Small intestine (tissue), 7 donors: ENCODE results near the gene CACNG4. TPM values are rescaled to one million over a fixed set of nuclear protein-coding genes. Genes with fewer than 3 reads are reported as not detected.

Experiments used
- DNase-seq, 2 donors: peaks; one replicate each; pipeline versions ENCODE4 v3.0.0 to v3.0.0-alpha.2; 2013
- FAIRE-seq: peaks from 2 replicates; lab custom pipeline; 2012; peaks lifted over from hg19 to GRCh38; lab: Jason Lieb, UNC
- H3K27ac ChIP-seq, 3 donors: one replicate each; pipeline ENCODE4 v1.5.1; 2013; ENCODE audit warnings: low read length in 2 of 3, mild to moderate bottlenecking in 2 of 3, control low read depth in 1 of 3, inconsistent platforms in 1 of 3, low read depth in 1 of 3, moderate library complexity in 1 of 3
- H3K27me3 ChIP-seq, 3 donors: one replicate each; pipeline ENCODE4 v1.6.1; 2013; ENCODE audit warnings: low read length in 3 of 3, inconsistent platforms in 1 of 3; ENCODE audit not compliant: control insufficient read depth in 3 of 3, insufficient read depth in 3 of 3
- H3K36me3 ChIP-seq, 3 donors: one replicate each; pipeline ENCODE4 v1.6.1; 2013; ENCODE audit warnings: low read length in 3 of 3, inconsistent platforms in 1 of 3, low read depth in 1 of 3, mild to moderate bottlenecking in 1 of 3, moderate library complexity in 1 of 3; ENCODE audit not compliant: control insufficient read depth in 3 of 3, insufficient read depth in 2 of 3
- H3K4me1 ChIP-seq, 3 donors: one replicate each; pipeline ENCODE4 v1.6.1; 2013; ENCODE audit warnings: low read length in 2 of 3, inconsistent platforms in 1 of 3, low read depth in 1 of 3, mild to moderate bottlenecking in 1 of 3, moderate library complexity in 1 of 3; ENCODE audit not compliant: control insufficient read depth in 3 of 3, insufficient read depth in 2 of 3
- H3K4me3 ChIP-seq, 3 donors: one replicate each; pipeline ENCODE4 v1.5.1; 2013; ENCODE audit warnings: low read length in 3 of 3, control low read depth in 1 of 3, inconsistent platforms in 1 of 3, low read depth in 1 of 3, mild to moderate bottlenecking in 1 of 3, moderate library complexity in 1 of 3
- H3K9me3 ChIP-seq, 2 donors: one replicate each; pipeline ENCODE4 v1.6.1; 2013; ENCODE audit warnings: low read depth in 1 of 2, low read length in 1 of 2; ENCODE audit not compliant: control insufficient read depth in 2 of 2, insufficient read depth in 1 of 2
- WGBS, 3 donors: extraction: QIAGEN DNeasy Blood & Tissue Kit; methylation state at CpG; one replicate each; pipeline ENCODE4 v1.1.7; 2013; 5-methylcytosine and 5-hydroxymethylcytosine counted together
- polyA plus RNA-seq, 4 donors: library from polyadenylated mRNA; stranded (reverse) in 3 of 4; unstranded in 1 of 4; fragments of 200-250 nt in 3 of 4; fragments of 120-200 nt in 1 of 4; gene quantifications; one replicate each; pipeline versions ENCODE4 v1.2.1 to v1.2.3, GENCODE V29; 2013
- donor health status: healthy with polysubstance abuse.
- donor health status: control.
- donor health status: control.
- donor health status: Bipolar disorder and iron deficiency.
- donor health status: healthy.

CACNG4 gene
- polyA plus RNA-seq, 4 donors: 0.27 to 0.64 (median 0.51) TPM; not detected in 1

DNA sequence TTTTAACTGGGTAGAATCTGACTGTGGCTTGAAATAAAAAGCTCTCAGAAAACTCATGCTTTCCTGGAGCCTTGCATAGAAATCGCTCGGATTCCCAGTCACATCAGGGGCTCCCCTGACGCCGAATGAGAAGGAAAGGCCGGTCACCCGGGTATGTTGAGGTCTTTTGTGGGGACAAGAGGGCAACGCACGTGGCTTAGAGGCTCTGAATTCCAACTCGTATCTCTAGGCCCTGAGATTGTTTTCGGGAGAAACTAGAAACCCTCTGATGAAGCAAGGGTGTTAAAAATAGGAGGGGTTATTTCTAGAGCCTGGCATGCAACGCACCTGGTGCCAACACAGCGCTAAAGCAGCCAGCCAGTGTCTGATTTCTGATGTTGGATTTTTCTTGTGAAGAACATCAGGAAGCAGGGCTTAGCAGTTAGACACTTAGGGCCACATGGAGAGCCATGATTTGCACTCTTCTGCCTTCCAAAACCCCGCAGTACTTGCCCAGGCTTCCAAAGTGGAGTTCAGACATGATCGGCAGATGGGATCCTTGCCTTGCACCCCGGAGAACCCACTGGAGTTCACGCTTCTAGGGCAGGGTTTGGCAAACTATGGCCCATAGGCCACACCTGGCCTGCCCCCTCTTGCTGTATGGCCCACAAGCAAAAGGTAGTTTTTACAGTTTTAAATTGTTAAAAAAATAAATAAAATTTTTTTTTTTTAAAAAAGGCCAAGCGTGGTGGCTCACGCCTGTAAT is 92.4 kb downstream of the CACNG4 start:
- no peaks in the 10 kb centered on the region for H3K36me3 ChIP-seq
- WGBS, 3 donors: 59 to 84% (median 59%) methylated on average over 18 of the region's 18 CpGs
- FAIRE-seq (no peak), DNase-seq (no peak)
- no peak overlapping the region for H3K4me3 ChIP-seq
- H3K4me1 ChIP-seq: peaks cover 0 to 4% (median 0%) of the 10 kb centered on the region in 3 donors
- peaks cover 0 to 4% of the 10 kb centered on the region in 2 donors for H3K9me3 ChIP-seq
- no peak overlapping the region for H3K27ac ChIP-seq
- no peaks in the 10 kb centered on the region for H3K27me3 ChIP-seq

DNA sequence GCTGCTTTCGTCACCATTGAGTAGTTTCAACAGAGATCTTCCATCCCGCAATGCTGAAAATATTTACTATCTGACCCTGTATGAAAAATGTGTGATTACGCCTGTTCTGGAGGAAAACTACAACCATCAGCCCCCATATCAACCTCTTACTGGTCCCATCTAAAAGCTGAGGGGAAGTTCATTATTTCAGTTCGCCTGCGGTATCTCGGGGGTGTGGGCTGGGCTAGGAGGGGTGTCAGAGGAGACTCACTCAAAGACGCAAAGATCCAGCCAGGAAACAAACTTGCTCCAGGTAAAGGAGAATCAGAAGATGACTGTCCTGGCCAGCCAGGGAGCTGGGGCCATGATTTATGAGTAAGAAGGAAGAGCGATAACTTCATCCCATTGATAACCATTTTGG is 93.5 kb downstream of the CACNG4 start:
- DNase-seq (no peak), FAIRE-seq (no peak)
- Histone ChIP-seq H3K9me3 (peaks cover 0 to 4% of the 10 kb centered on the region in 2 donors), H3K4me1 (peaks cover 0 to 4% (median 0%) of the 10 kb centered on the region in 3 donors), H3K27ac (no peak overlapping the region), H3K4me3 (no peak overlapping the region), H3K27me3 (no peaks in the 10 kb centered on the region), H3K36me3 (no peaks in the 10 kb centered on the region)
- 96 to 99% (median 98%) methylated on average over 8 of the region's 8 CpGs for WGBS, 3 donors

DNA sequence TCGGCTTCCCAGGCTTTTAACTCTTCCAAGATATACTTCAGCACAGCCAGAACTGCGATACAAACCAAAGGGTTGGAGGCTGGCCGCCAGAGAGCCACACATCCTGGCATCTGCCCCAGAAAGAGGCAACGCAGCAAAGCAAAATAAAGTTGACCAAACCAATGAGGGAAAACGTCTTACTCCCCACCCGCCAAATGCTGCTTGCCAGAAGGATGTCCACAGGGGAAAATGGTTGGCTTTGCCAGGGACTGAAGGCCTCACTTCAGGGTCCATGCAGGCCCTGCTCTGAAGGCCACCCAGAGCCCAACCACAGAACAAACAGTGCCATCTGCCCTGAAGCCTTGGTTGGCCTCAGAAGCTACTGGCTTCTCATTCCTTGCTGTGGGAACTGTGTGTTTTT is 94.9 kb downstream of the CACNG4 start:
- DNase-seq: no peak
- WGBS, 3 donors: 79 to 90% (median 88%) methylated on average over 6 of the region's 6 CpGs

DNA sequence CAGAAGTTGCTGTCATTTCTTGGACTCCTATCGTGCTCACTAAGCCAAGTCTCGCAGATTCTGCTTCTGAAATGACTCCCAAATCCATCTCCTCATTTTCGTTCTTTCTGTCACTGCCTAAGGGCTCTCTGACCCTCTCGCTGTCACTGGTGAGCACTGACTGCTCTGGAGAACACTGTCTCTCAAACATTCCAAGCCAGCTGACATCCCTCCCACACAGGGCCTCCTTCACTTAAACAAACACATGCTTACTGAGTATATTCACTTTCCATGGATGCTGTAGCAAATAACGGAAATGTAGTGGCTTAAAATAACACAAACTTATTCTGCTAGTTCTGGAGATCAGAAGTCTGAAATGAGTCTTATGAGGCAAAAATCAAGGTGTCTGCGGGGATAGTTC is 98.6 kb downstream of the CACNG4 start:
- Histone ChIP-seq H3K36me3 (no peaks in the 10 kb centered on the region), H3K9me3 (peaks cover 0 to 4% of the 10 kb centered on the region in 2 donors), H3K4me1 (no peaks in the 10 kb centered on the region), H3K27ac (no peak overlapping the region), H3K27me3 (no peaks in the 10 kb centered on the region), H3K4me3 (no peak overlapping the region)
- FAIRE-seq: no peak
- no peak for DNase-seq
- 78 to 98% (median 96%) methylated on average over 6 of the region's 6 CpGs for WGBS, 3 donors

More for the DNA sequence above, 94.9 kb downstream of the CACNG4 start:
- Histone ChIP-seq H3K36me3 (no peaks in the 10 kb centered on the region), H3K27ac (no peak overlapping the region), H3K4me1 (peaks cover 0 to 4% (median 0%) of the 10 kb centered on the region in 3 donors), H3K4me3 (no peak overlapping the region), H3K9me3 (peaks cover 0 to 4% of the 10 kb centered on the region in 2 donors), H3K27me3 (no peaks in the 10 kb centered on the region)
- FAIRE-seq: no peak

DNA sequence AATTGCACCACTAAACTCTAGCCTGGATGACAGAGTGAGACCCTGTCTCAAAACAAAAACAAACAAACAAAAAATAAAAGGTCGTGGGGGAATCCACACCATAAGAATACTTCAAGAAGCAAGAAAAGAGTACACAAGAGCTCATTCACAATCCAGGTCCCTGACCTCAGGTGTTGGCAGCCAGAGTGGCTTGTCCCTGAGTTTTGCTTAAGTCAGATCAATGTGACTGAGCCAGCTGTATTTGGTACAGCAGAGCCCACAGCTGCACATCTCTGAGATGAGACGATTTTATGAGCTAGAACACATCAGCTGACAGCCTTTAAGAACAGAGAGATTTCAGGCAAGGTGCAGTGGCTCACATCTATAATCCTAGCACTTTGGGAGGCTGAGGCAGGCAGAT is 102.2 kb downstream of the CACNG4 start:
- DNase-seq (no peak), FAIRE-seq (no peak)
- Histone ChIP-seq H3K27me3 (no peaks in the 10 kb centered on the region), H3K4me1 (no peaks in the 10 kb centered on the region), H3K4me3 (no peak overlapping the region), H3K36me3 (no peaks in the 10 kb centered on the region), H3K27ac (no peak overlapping the region), H3K9me3 (no peaks in the 10 kb centered on the region)
- WGBS, 3 donors: 35 to 49% (median 37%) methylated on average over 2 of the region's 2 CpGs

DNA sequence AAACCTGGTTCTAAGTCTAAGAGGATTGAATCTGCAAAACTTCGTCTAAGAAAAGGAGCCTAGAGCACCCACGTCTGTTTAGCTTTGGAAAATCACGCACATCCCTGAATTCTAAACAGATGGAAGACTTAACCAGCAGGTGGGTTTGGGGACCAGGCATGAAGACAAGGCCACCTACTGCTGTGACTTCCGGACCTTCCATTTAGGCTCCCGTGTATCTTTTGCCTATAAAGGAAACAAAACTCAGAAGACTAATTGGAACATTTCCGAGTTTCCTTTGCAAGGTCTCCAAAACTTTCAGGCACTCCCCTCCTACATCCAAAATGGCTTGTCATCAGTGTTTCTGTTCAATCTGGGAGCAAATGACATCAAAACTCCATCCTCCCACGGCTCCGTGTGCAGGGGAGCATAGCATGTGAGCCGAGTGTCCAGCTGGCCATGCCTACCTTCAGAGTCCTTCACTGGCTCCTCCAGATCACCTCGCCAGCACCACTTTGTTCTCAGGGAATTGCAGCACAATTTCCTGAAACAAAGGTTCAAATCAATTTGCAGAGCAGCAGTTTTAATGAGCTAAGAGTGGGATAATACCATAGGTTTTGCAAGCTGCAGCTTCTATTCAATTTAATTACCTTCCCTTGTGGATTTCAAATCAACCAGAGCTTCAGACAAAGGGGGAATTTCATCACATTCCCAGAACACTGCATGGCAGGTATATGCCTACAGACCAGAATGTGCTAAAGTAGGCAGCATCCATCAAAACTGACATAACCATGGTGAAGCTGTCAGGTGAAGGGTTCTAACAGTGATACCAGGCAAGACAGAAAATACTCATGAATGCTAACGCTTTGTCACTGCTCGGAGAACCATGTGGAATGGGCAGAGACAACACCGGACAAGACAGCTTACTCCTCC is 103.3 kb downstream of the CACNG4 start:
- whole genome bisulfite sequencing, 3 donors: 91 to 95% (median 93%) methylated on average over 13 of the region's 13 CpGs

DNA sequence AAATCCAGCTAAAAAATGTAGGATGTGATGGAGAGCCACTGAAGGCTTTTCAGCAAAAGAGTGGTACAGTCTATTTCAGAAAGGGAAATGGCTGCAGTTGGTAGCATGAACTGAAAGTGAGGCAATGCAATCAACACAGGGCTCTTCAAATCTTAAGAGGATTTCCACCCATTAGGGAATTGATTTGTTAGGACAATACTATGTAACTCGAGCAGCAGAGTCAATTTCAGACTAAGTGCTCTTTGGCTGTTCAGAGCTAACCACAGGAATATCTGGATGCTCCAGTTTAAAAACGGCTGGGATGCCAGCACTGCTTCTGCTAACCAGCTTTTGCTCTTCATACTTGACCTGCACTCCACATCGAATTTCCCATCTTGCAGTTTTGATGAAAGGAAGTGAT is 104.5 kb downstream of the CACNG4 start:
- H3K27me3 ChIP-seq: no peaks in the 10 kb centered on the region
- WGBS, 3 donors: 66 to 86% (median 86%) methylated on average over 3 of the region's 3 CpGs
- H3K36me3 ChIP-seq: peaks cover 0 to 4% (median 0%) of the 10 kb centered on the region in 3 donors
- FAIRE-seq (no peak), DNase-seq (no peak)
- H3K4me1 ChIP-seq: no peaks in the 10 kb centered on the region
- H3K9me3 ChIP-seq: no peaks in the 10 kb centered on the region
- H3K4me3 ChIP-seq: no peak overlapping the region
- no peak overlapping the region for H3K27ac ChIP-seq

More for the DNA sequence above, 103.3 kb downstream of the CACNG4 start:
- Histone ChIP-seq H3K4me3 (no peak overlapping the region), H3K27me3 (no peaks in the 10 kb centered on the region), H3K36me3 (peaks cover 0 to 4% (median 0%) of the 10 kb centered on the region in 3 donors), H3K27ac (no peak overlapping the region), H3K9me3 (no peaks in the 10 kb centered on the region), H3K4me1 (no peaks in the 10 kb centered on the region)
- FAIRE-seq (no peak), DNase-seq (no peak)

DNA sequence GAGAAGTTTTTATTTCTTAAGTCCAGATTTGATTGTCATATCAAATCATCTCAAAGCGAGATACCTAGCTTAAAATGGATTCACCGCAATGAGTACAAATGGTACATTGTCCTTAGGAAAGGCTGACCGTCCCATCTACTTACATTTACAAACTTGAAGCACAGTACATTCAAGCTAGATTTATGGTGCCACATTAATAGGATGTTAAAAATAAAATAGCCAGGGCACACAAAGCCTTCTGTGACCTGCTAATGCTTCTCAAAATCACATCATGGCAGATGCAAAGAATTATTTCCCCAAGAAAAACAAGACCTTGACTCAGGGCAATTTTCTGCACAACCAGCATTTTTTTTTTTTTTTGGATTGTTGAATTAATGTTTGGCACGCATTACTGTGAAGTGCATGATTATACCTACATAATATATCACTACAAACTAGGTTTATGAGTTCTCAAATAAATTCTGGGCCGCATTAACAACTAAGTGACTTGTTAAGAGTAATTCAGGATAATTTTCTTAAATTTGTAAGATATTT is 105.2 kb downstream of the CACNG4 start:
- Histone ChIP-seq H3K4me3 (no peak overlapping the region), H3K9me3 (no peaks in the 10 kb centered on the region), H3K4me1 (no peaks in the 10 kb centered on the region), H3K27me3 (no peaks in the 10 kb centered on the region), H3K36me3 (peaks cover 0 to 4% (median 0%) of the 10 kb centered on the region in 3 donors), H3K27ac (no peak overlapping the region)
- DNase-seq: no peak
- no peak for FAIRE-seq
- WGBS, 3 donors: 87 to 96% (median 94%) methylated on average over 5 of the region's 5 CpGs
